Measurements from ENCODE around the gene STEAP2. TPM values are rescaled to one million over a fixed set of nuclear protein-coding genes. Genes with fewer than 3 reads are reported as not detected.

STEAP2 gene
- polyA plus RNA-seq, 3 donors: not detected

DNA sequence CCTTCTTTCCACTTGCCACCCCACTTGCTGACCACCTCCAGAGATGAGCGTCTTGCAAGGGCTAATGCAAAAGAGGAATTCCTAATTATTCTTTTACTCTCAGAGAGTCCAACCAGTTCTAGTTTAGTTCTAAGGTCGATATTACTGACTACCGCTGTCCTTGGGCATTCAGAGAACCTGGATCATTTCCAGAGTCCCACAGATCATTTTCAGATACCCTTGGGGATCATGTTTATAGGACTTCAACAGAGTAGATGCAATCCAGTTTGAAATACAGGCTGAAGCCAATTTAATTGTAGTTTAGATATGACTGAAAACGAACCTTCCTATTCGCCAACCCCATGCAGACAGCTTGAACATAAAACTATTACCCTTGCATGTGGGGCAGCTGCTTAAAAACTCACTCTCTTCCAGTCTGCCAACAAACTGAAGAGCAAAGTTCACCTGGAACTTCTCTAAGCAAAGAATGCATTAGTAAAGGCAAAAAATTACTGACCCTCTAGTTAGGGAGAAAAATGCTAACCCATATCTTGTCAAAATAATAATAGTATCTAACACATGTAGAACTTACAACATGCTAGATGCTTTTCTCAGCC lies 55.8 kb downstream of the STEAP2 start:
- Mint-ChIP-seq H3K36me3 (no peaks in the 10 kb centered on the region), H3K9me3 (peaks cover 0 to 2% (median 0%) of the 10 kb centered on the region in 7 donors), H3K27me3 (ENCODE audit: low read depth in 3 of 3) (peaks cover 0 to 4% (median 1%) of the 10 kb centered on the region in 3 donors), H3K4me1 (no peaks in the 10 kb centered on the region), H3K4me3 (no peak overlapping the region), H3K27ac (no peak overlapping the region)
- no peaks in the 10 kb centered on the region for H3K79me2 ChIP-seq (ENCODE audit: insufficient read depth, low read length)
- H3K36me3 ChIP-seq (replicated peaks in 1 of 2; ENCODE audit: control insufficient read depth in 1 of 2, insufficient read depth in 2 of 2, low read length in 2 of 2): no peaks in the 10 kb centered on the region
- no peak overlapping the region for H3K4me2 ChIP-seq (replicated peaks; ENCODE audit: extremely low read depth, low read length, poor library complexity, severe bottlenecking)
- no peak overlapping the region for H3K4me3 ChIP-seq (replicated peaks in 1 of 3; ENCODE audit: low read depth in 2 of 3, low read length in 3 of 3)
- H4K20me1 ChIP-seq (ENCODE audit: insufficient read depth, low read length): no peaks in the 10 kb centered on the region
- intact Hi-C loops (cut with micrococcal nuclease): loop anchor here in 1 of 2 donors (10.0 kb wide), 1 partner anchor 113 kb away; the partner anchor contains the start of gene STEAP1
- no peak overlapping the region for H2AFZ ChIP-seq (ENCODE audit: insufficient read depth, low read depth, low read length, poor library complexity, severe bottlenecking)
- H3K9ac ChIP-seq (ENCODE audit: insufficient read depth, low read length, poor library complexity, severe bottlenecking): no peak overlapping the region
- no peaks in the 10 kb centered on the region for H3K9me3 ChIP-seq (replicated peaks in 1 of 2; ENCODE audit: control insufficient read depth in 1 of 2, insufficient read depth in 1 of 2, low read length in 2 of 2)
- TF ChIP-seq CTCF (IDR thresholded peaks at IDR 0.05): no peak
- no peaks in the 10 kb centered on the region for H3K4me1 ChIP-seq (ENCODE audit: control insufficient read depth in 1 of 2, insufficient read depth in 2 of 2, low read length in 2 of 2)
- no peak for DNase-seq
- H3K27me3 ChIP-seq (ENCODE audit: control insufficient read depth in 2 of 2, insufficient read depth in 2 of 2, low read length in 2 of 2): no peaks in the 10 kb centered on the region
- H3K27ac ChIP-seq (ENCODE audit: low read depth in 1 of 2, low read length in 2 of 2): no peak overlapping the region
- WGBS (ENCODE audit: insufficient coverage): 94% methylated on average over 3 of the region's 5 CpGs

DNA sequence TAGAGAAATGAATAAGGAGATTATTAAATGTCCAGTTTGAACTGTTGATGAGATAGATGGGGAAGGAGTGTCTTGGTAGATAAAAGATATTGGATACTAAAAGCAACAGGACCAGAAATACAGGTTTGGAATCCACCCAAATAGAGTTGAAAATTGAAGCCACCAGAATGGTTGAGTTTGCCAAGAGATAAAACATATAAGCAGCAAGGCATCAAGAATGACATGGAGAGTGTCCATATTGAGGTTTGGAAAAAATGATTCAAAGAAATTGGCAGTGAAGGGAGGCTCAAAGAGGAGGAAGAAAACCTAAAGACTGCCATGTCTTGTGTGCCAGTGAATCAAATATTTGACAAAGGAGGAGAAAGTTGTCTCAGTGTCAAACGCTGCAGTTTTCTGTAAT lies 57.6 kb downstream of the STEAP2 start:
- intact Hi-C loops (cut with micrococcal nuclease): loop anchor here in 1 of 2 donors (10.0 kb wide), 1 partner anchor 114 kb away; the partner anchor contains the start of gene STEAP1

More for the DNA sequence above, 57.6 kb downstream of the STEAP2 start:
- Histone ChIP-seq H2AFZ (ENCODE audit: insufficient read depth, low read depth, low read length, poor library complexity, severe bottlenecking) (no peak overlapping the region), H3K9ac (ENCODE audit: insufficient read depth, low read length, poor library complexity, severe bottlenecking) (no peak overlapping the region), H3K4me2 (replicated peaks; ENCODE audit: extremely low read depth, low read length, poor library complexity, severe bottlenecking) (no peak overlapping the region), H3K79me2 (ENCODE audit: insufficient read depth, low read length) (no peaks in the 10 kb centered on the region), H4K20me1 (ENCODE audit: insufficient read depth, low read length) (no peaks in the 10 kb centered on the region), H3K9me3 (replicated peaks in 1 of 2; ENCODE audit: control insufficient read depth in 1 of 2, insufficient read depth in 1 of 2, low read length in 2 of 2) (no peaks in the 10 kb centered on the region), H3K4me1 (ENCODE audit: control insufficient read depth in 1 of 2, insufficient read depth in 2 of 2, low read length in 2 of 2) (no peaks in the 10 kb centered on the region), H3K4me3 (replicated peaks in 1 of 3; ENCODE audit: low read depth in 2 of 3, low read length in 3 of 3) (no peak overlapping the region), H3K27ac (ENCODE audit: low read depth in 1 of 2, low read length in 2 of 2) (no peak overlapping the region), H3K36me3 (replicated peaks in 1 of 2; ENCODE audit: control insufficient read depth in 1 of 2, insufficient read depth in 2 of 2, low read length in 2 of 2) (no peaks in the 10 kb centered on the region), H3K27me3 (ENCODE audit: control insufficient read depth in 2 of 2, insufficient read depth in 2 of 2, low read length in 2 of 2) (no peaks in the 10 kb centered on the region)
- H3K36me3 Mint-ChIP-seq: no peaks in the 10 kb centered on the region
- WGBS (ENCODE audit: insufficient coverage): 92% methylated on average over 1 of the region's 1 CpG
- peaks cover 0 to 2% (median 0%) of the 10 kb centered on the region in 3 donors for H3K27me3 Mint-ChIP-seq (ENCODE audit: low read depth in 3 of 3)
- peaks cover 0 to 2% (median 0%) of the 10 kb centered on the region in 7 donors for H3K9me3 Mint-ChIP-seq
- no peak overlapping the region for H3K27ac Mint-ChIP-seq
- no peaks in the 10 kb centered on the region for H3K4me1 Mint-ChIP-seq
- no peak overlapping the region for H3K4me3 Mint-ChIP-seq
- no peak for DNase-seq
- TF ChIP-seq CTCF (IDR thresholded peaks at IDR 0.05): no peak
